PFSK-1 (cell line): ENCODE measurements around the gene KDM4C.

Experiments used
- FOXP2 ChIP-seq: optimal IDR thresholded peaks from 2 replicates; pipeline ENCODE3; 2011; ENCODE audit warnings: borderline replicate concordance, control low read depth, inconsistent platforms; ENCODE audit not compliant: insufficient read depth; ENCODE audit errors: extremely low read length, extremely low read depth
- POLR2AphosphoS5 ChIP-seq: IDR thresholded peaks from 2 replicates; pipeline ENCODE4 v1.6.1; 2012; ENCODE audit warnings: low read depth, mild to moderate bottlenecking, control low read depth, low read length, moderate library complexity
- SIN3A ChIP-seq: IDR thresholded peaks from 2 replicates; pipeline ENCODE4 v1.6.1; 2012; ENCODE audit warnings: mild to moderate bottlenecking, low read length, moderate library complexity, borderline replicate concordance; ENCODE audit not compliant: insufficient read depth
- TAF1 ChIP-seq: IDR thresholded peaks from 2 replicates; pipeline ENCODE4 v1.6.1; 2012; ENCODE audit warnings: low read length, control low read depth, borderline replicate concordance; ENCODE audit not compliant: insufficient read depth
- TF ChIP-seq, protein P1 (sequence below), 2 experiments: IDR thresholded peaks; 2 replicates each; pipeline versions ENCODE4 v1.6.1 to v1.8.0; 2011 to 2012; ENCODE audit warnings: low read depth in 2 of 2, low read length in 2 of 2, control low read depth in 1 of 2, inconsistent platforms in 1 of 2, mild to moderate bottlenecking in 1 of 2, moderate library complexity in 1 of 2; ENCODE audit not compliant: insufficient read depth in 1 of 2

Gene KDM4C

DNA sequence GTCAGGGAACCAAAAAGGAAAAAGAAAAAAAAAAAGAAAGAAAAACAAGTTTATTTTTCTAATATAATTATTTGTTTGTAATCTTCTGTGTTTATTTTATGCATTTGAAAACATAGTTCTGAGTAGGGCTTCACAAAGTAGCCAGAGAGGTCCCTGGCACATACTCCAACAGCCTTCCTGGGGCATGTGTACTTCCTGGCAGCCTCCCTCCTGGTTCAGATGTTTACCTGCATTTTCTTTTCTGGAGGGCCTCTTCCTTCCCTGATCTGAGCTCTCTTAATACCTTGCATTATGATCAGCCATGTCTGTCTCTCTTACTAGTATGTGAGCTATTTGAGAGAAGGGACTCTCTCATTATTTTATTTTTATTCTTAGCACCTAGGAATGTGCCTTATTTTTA is 361.8 kb downstream of the KDM4C start:
- TF ChIP-seq SIN3A (no peak), TAF1 (no peak)

DNA sequence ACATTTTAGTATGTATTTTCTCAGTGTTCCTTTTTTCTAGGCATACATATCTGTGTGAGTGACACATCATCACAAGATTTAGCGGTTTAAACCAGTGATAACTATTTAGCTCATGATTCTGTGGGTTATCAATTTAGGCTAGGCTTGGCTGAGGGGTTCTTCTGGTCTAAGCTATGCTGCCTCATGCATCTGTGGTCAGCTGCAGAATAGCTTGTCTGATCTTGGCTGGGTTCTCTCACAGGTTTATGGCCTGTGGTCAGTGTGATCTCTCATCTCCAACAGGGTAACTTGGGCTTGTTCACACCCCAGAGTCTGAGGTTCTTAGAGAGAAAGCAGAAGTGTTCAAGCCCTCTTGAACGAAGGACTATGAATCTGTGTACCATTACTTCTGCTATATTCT is 363.3 kb downstream of the KDM4C start:
- no peak for TF ChIP-seq TAF1
- no peak for TF ChIP-seq FOXP2
- TF ChIP-seq, protein P1, sequence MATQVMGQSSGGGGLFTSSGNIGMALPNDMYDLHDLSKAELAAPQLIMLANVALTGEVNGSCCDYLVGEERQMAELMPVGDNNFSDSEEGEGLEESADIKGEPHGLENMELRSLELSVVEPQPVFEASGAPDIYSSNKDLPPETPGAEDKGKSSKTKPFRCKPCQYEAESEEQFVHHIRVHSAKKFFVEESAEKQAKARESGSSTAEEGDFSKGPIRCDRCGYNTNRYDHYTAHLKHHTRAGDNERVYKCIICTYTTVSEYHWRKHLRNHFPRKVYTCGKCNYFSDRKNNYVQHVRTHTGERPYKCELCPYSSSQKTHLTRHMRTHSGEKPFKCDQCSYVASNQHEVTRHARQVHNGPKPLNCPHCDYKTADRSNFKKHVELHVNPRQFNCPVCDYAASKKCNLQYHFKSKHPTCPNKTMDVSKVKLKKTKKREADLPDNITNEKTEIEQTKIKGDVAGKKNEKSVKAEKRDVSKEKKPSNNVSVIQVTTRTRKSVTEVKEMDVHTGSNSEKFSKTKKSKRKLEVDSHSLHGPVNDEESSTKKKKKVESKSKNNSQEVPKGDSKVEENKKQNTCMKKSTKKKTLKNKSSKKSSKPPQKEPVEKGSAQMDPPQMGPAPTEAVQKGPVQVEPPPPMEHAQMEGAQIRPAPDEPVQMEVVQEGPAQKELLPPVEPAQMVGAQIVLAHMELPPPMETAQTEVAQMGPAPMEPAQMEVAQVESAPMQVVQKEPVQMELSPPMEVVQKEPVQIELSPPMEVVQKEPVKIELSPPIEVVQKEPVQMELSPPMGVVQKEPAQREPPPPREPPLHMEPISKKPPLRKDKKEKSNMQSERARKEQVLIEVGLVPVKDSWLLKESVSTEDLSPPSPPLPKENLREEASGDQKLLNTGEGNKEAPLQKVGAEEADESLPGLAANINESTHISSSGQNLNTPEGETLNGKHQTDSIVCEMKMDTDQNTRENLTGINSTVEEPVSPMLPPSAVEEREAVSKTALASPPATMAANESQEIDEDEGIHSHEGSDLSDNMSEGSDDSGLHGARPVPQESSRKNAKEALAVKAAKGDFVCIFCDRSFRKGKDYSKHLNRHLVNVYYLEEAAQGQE (IDR thresholded peaks at IDR 0.05; ENCODE audit: insufficient read depth in 1 of 2, low read depth in 2 of 2, low read length in 2 of 2) = no peak

DNA sequence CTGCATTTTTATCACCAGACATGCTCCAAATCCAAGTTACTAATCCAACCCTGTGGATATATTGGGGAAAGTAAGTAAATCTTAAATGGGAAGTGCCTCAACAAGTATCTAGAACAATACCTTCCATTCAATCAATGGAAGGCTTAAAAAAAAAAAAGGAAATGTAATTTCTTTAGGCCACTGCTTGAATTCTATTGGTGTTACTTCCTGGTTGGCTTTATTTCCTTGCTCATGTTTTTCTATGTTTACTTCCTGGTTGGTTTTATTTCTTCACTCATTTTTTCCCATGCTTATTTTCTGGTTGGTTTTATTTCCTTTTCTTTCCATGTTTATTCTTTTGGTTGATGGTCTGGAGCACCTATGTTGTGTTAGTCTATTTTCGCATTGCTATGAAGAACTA is 363.9 kb downstream of the KDM4C start:
- TF ChIP-seq FOXP2 = no peak
- TF ChIP-seq SIN3A = no peak
- TF ChIP-seq POLR2AphosphoS5 = no peak
- TF ChIP-seq, protein P1 (IDR thresholded peaks at IDR 0.05; ENCODE audit: insufficient read depth in 1 of 2, low read depth in 2 of 2, low read length in 2 of 2) = no peak
- no peak for TF ChIP-seq TAF1

DNA sequence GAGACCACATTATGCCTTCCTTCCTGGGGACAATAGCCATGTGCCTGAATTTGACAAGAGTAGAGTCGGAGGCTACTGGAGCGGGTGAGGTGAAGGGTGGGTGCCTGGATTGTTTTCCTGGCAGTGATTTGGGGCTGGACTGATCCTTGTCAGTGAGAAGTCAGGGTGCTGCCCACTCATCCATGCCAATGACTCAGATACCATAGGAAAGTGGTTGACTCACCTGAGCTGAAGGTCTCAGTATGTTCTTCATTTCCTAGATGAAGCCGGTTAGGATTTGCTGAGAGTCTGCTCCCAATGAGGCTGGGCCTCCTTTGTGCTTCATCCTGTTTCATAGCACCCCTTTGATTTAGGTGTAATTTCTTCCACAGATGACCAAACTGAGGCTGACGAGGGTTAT is 366.0 kb downstream of the KDM4C start:
- TF ChIP-seq POLR2AphosphoS5 (no peak), FOXP2 (no peak), TAF1 (no peak), SIN3A (no peak)
- TF ChIP-seq, protein P1 (IDR thresholded peaks at IDR 0.05; ENCODE audit: insufficient read depth in 1 of 2, low read depth in 2 of 2, low read length in 2 of 2) = no peak

DNA sequence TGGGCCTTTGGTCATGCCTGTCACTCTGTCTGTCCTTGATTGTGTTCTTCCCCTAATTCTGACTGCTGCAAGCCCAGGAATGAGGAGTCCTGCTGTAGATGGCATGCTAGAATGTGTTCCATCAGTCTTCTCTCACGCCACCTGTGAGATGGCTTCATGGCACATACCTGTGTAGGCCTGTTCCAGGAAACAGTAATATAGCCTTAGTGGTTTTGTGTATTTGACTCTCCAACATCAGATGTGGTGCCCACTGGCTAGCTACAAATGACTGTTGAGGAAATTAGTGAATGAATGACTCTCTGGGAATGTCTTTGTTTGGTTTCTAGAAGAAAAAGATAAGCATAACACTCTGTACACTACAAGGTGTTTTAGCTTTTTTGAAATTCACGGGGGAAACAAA is 367.5 kb downstream of the KDM4C start:
- TF ChIP-seq, protein P1 (IDR thresholded peaks at IDR 0.05; ENCODE audit: insufficient read depth in 1 of 2, low read depth in 2 of 2, low read length in 2 of 2) = no peak
- TF ChIP-seq FOXP2 = no peak
- no peak for TF ChIP-seq TAF1
- TF ChIP-seq POLR2AphosphoS5 = no peak
- no peak for TF ChIP-seq SIN3A
